Measurements from ENCODE around the gene ATP5PD. TPM values are rescaled to one million over a fixed set of nuclear protein-coding genes. Genes with fewer than 3 reads are reported as not detected.

ATP5PD gene
- total RNA-seq, 1 experiment from 2014 or later: 344 TPM

DNA sequence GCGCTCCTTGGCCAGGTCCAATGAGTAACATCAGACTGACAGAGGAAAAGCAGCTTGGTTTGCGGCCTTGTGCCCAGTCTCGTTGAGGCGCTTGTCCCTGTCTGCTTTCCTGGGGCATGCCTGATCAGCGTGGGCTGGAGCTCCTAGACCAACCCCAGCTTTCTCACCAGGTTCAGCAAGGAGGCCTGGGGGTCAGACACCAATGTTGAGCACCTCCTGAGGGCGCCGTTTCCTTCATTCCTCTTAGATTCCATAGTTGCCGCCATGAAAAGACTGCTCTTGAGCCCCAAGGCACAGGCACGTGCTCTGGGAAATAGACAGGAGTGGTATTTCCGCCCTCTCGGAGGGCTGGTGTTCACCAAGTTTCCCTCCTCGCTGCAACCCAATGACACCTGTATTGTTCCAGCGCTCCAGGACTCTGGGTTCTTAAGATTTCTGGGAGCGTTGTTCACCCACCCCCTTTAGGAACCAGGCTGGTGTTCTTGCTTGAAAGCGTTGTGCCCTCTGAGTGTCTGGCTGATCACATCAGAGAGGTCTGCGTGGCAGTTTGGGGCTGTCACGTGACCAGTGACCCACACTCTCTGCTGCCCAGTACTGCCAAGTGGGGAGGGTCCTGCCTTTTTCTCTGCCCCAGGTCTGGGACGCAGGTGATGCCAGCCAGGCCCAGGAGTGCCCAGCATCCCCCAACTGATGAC, 18.2 kb upstream of the ATP5PD start:
- no peak overlapping the region for H4K8ac ChIP-seq (replicated peaks; ENCODE audit: insufficient read length, low read depth, low read length)
- H2AK5ac ChIP-seq (ENCODE audit: insufficient read length, low read length): no peak overlapping the region
- H3K4ac ChIP-seq (ENCODE audit: low read depth, low read length): no peak overlapping the region
- H3K23me2 ChIP-seq (ENCODE audit: insufficient read length, low read depth, low read length, poor library complexity, severe bottlenecking): no peaks in the 10 kb centered on the region
- no peaks in the 10 kb centered on the region for H3K27me3 ChIP-seq (ENCODE audit: insufficient read depth, low read length)
- H3K4me1 ChIP-seq (ENCODE audit: insufficient read depth, low read length): no peaks in the 10 kb centered on the region
- H3K9ac ChIP-seq (ENCODE audit: extremely low read depth, insufficient read length, low read length): no peak overlapping the region
- H3K4me2 ChIP-seq (ENCODE audit: insufficient read depth, insufficient read length, low read length): no peak overlapping the region
- Mint-ChIP-seq H3K27me3 (ENCODE audit: low read depth) (no peaks in the 10 kb centered on the region; the same call in none of the 2 replicates), H3K27ac (peak overlapping the region in 1 of 3 experiments; percentile 30; a peak in 3 of 7 replicates), H3K36me3 (ENCODE audit: insufficient read depth in 1 of 3, low read depth in 3 of 3) (peaks cover 34 to 54% (median 51%) of the 10 kb centered on the region in 3 experiments), H3K9me3 (no peaks in the 10 kb centered on the region), H3K4me1 (peaks cover 0 to 7% of the 10 kb centered on the region in 2 experiments; a peak in 2 of 4 replicates), H3K4me3 (no peak overlapping the region)
- no peaks in the 10 kb centered on the region for H3K79me1 ChIP-seq (ENCODE audit: insufficient read depth, low read depth, low read length, poor library complexity, severe bottlenecking)
- H3K27ac ChIP-seq (ENCODE audit: insufficient read length, low read depth, low read length): no peak overlapping the region
- no peak overlapping the region for H4K5ac ChIP-seq (ENCODE audit: insufficient read length, low read depth, low read length)
- no peak overlapping the region for H2BK15ac ChIP-seq (ENCODE audit: low read depth, low read length)
- no peaks in the 10 kb centered on the region for H3K9me3 ChIP-seq (ENCODE audit: control insufficient read depth, low read depth, low read length)
- TF ChIP-seq, protein P1, sequence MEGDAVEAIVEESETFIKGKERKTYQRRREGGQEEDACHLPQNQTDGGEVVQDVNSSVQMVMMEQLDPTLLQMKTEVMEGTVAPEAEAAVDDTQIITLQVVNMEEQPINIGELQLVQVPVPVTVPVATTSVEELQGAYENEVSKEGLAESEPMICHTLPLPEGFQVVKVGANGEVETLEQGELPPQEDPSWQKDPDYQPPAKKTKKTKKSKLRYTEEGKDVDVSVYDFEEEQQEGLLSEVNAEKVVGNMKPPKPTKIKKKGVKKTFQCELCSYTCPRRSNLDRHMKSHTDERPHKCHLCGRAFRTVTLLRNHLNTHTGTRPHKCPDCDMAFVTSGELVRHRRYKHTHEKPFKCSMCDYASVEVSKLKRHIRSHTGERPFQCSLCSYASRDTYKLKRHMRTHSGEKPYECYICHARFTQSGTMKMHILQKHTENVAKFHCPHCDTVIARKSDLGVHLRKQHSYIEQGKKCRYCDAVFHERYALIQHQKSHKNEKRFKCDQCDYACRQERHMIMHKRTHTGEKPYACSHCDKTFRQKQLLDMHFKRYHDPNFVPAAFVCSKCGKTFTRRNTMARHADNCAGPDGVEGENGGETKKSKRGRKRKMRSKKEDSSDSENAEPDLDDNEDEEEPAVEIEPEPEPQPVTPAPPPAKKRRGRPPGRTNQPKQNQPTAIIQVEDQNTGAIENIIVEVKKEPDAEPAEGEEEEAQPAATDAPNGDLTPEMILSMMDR (conservative IDR thresholded peaks at IDR 0.05): peak; percentile 39
- H2BK5ac ChIP-seq (ENCODE audit: insufficient read length, low read length): no peak overlapping the region
- DNase-seq: peak; percentile 68
- H2BK12ac ChIP-seq (ENCODE audit: insufficient read length, low read depth, low read length): no peak overlapping the region
- no peak overlapping the region for H2BK120ac ChIP-seq (ENCODE audit: low read depth, low read length, poor library complexity, severe bottlenecking)
- H4K20me1 ChIP-seq (ENCODE audit: control insufficient read depth, insufficient read depth, insufficient read length): peaks cover 3% of the 10 kb centered on the region
- H3K23ac ChIP-seq (ENCODE audit: insufficient read length, low read depth, low read length): no peak overlapping the region
- no CpG with 5 or more reads among the region's 18 CpGs for WGBS (ENCODE audit: extremely low coverage, insufficient read length, low lambda C conversion rate)
- no peak overlapping the region for H3K56ac ChIP-seq (ENCODE audit: insufficient read length, low read depth, low read length)
- no peak overlapping the region for H3K18ac ChIP-seq (ENCODE audit: insufficient read length, low read depth, low read length)
- no peak overlapping the region for H3K14ac ChIP-seq (ENCODE audit: insufficient read depth, low read length)
- no peaks in the 10 kb centered on the region; the same call in 1 of the 2 replicates for H3K79me2 ChIP-seq (ENCODE audit: insufficient read depth, low read length)
- H2AFZ ChIP-seq (ENCODE audit: low read length): no peak overlapping the region
- no peak overlapping the region for H3T11ph ChIP-seq (ENCODE audit: low read length)
- no peak overlapping the region for H4K91ac ChIP-seq (ENCODE audit: insufficient read length, low read depth, low read length)
- no peak overlapping the region for H2BK20ac ChIP-seq (ENCODE audit: low read depth, low read length, poor library complexity, severe bottlenecking)
